PC-3 (cell line): ENCODE results near the gene WWC2. TPM values are rescaled to one million over a fixed set of nuclear protein-coding genes. Genes with fewer than 3 reads are reported as not detected.

Experiments used
- ATAC-seq: fragments of 200-7000 bp; cut with Tn5 transposase; 2 replicates; pipeline ENCODE4 v1.9.1; 2020; ENCODE audit warnings: mild to moderate bottlenecking, moderate library complexity
- BruUV-seq: library from RNA; stranded (reverse); fragments of 400-500 nt; replicated peaks from 2 replicates; lab custom pipeline; 2021; lab: Mats Ljungman, UMichigan
- CTCF ChIA-PET: fragments of 300-600 bp; sonication (Branson Sonifier 250); formaldehyde crosslinking; loops from one replicate; lab custom pipeline; 2022; ENCODE audit warnings: antibody characterized with exemption; lab: Charles Lee
- POLR2A ChIA-PET: fragments of 300-600 bp; sonication (Branson Sonifier 250); formaldehyde crosslinking; loops from one replicate; lab custom pipeline; 2022; ENCODE audit warnings: antibody characterized with exemption; ENCODE audit not compliant: unreplicated experiment; lab: Charles Lee
- DNase-seq: peaks from one replicate; pipeline ENCODE4 v3.0.0-alpha.2; 2015
- H2AFZ ChIP-seq: fragments of 300-600 bp; sonication (generic); 2 replicates; pipeline ENCODE4 v1.6.0; 2016; ENCODE audit warnings: antibody characterized with exemption, low read length
- H3F3A ChIP-seq: fragments of 300-600 bp; sonication (generic); one replicate; pipeline ENCODE4 v1.6.0; 2017; ENCODE audit warnings: antibody characterized with exemption, low read length, control low read depth, mild to moderate bottlenecking; ENCODE audit not compliant: unreplicated experiment
- H3K27ac ChIP-seq: fragments of 300-600 bp; sonication (generic); 2 replicates; pipeline ENCODE4 v1.5.1; 2016; ENCODE audit warnings: mild to moderate bottlenecking, low read length
- H3K27me3 ChIP-seq: fragments of 300-600 bp; sonication (generic); 2 replicates; pipeline ENCODE4 v1.6.1; 2016; ENCODE audit warnings: low read length, mixed read lengths
- H3K36me3 ChIP-seq: fragments of 300-600 bp; sonication (generic); 2 replicates; pipeline ENCODE4 v1.6.1; 2016; ENCODE audit warnings: low read depth, mixed run types, low read length, mixed read lengths
- H3K4me1 ChIP-seq: fragments of 300-600 bp; sonication (generic); 2 replicates; pipeline ENCODE4 v1.5.1; 2016; ENCODE audit warnings: low read length; ENCODE audit not compliant: insufficient read depth
- H3K4me2 ChIP-seq: fragments of 300-600 bp; sonication (generic); 2 replicates; pipeline ENCODE4 v1.6.0; 2016; ENCODE audit warnings: low read length
- H3K4me3 ChIP-seq: fragments of 300-600 bp; sonication (generic); 2 replicates; pipeline ENCODE4 v1.5.1; 2016; ENCODE audit warnings: mild to moderate bottlenecking, low read length, mixed read lengths
- H3K79me2 ChIP-seq: fragments of 300-600 bp; sonication (generic); 2 replicates; pipeline ENCODE4 v1.6.1; 2017; ENCODE audit warnings: low read length, mixed read lengths
- H3K9ac ChIP-seq: fragments of 300-600 bp; sonication (generic); 2 replicates; pipeline ENCODE4 v1.6.0; 2016; ENCODE audit warnings: mild to moderate bottlenecking, low read length
- H3K9me2 ChIP-seq: fragments of 300-600 bp; sonication (generic); replicated peaks from 2 replicates; pipeline ENCODE4 v1.6.1; 2016; ENCODE audit warnings: mixed run types, low read length, mixed read lengths
- H3K9me3 ChIP-seq: fragments of 300-600 bp; sonication (generic); 2 replicates; pipeline ENCODE4 v1.6.1; 2016; ENCODE audit warnings: low read length, mixed read lengths
- H4K20me1 ChIP-seq: fragments of 300-600 bp; sonication (generic); 2 replicates; pipeline ENCODE4 v1.6.1; 2016; ENCODE audit warnings: low read length, mixed read lengths
- CTCF ChIP-seq: fragments of 300-600 bp; sonication (generic); conservative IDR thresholded peaks from 2 replicates; pipeline ENCODE4 v1.5.1; 2017; ENCODE audit warnings: antibody characterized with exemption, low read depth, mild to moderate bottlenecking, low read length
- EZH2 ChIP-seq: fragments of 300-600 bp; sonication (generic); IDR thresholded peaks from one replicate; pipeline ENCODE4 v1.6.1; 2017; ENCODE audit warnings: antibody characterized with exemption, mild to moderate bottlenecking, low read length; ENCODE audit not compliant: unreplicated experiment
- EZH2phosphoT487 ChIP-seq: fragments of 300-600 bp; sonication (generic); IDR thresholded peaks from 2 replicates; pipeline ENCODE4 v1.6.1; 2018; ENCODE audit warnings: mild to moderate bottlenecking, antibody characterized with exemption, low read length, borderline replicate concordance
- intact Hi-C: fragments of 100-400 bp; cut with micrococcal nuclease; formaldehyde crosslinking; loops from 2 replicates; pipeline ENCODE4 v1.9.0; 2023
- total RNA-seq: library from RNA; depleted of rRNA; stranded (reverse); fragments of >200 nt; gene quantifications from 2 replicates; pipeline ENCODE4 v1.2.3, GENCODE V29; 2014

The WWC2 gene
- total RNA-seq, 1 experiment from 2014 or later: 15.8 TPM

- ChIA-PET CTCF (no interaction called here), POLR2A (interaction anchor here (0.6 kb wide), 1 partner anchor 57 kb away, joined by 7 read pairs; no protein-coding TSS in a partner anchor)
- Histone ChIP-seq H3K79me2 (peaks cover 56% of the 10 kb centered on the region), H3K4me1 (peaks cover 53% of the 10 kb centered on the region), H2AFZ (peak overlapping the region; percentile 26; the same call in 1 of the 2 replicates), H3K4me2 (peak overlapping the region; percentile 70), H3K36me3 (no peaks in the 10 kb centered on the region), H3K4me3 (0 out of 2 replicates have a peak overlapping the region, but pooled peaks have one; percentile 31), H3K9me3 (no peaks in the 10 kb centered on the region), H4K20me1 (peaks cover 5% of the 10 kb centered on the region; the same call in 1 of the 2 replicates), H3K27me3 (no peaks in the 10 kb centered on the region), H3F3A (peaks cover 2% of the 10 kb centered on the region), H3K9me2 (no peaks in the 10 kb centered on the region), H3K9ac (no peak overlapping the region), H3K27ac (no peak overlapping the region)
- no TSS peak for BruUV-seq
- DNase-seq (peak; percentile 69), ATAC-seq (peak; percentile 26)
- TF ChIP-seq CTCF (no peak), EZH2phosphoT487 (no peak), EZH2 (no peak)
- intact Hi-C loops: no loop called here
These were observed 76.7 kb downstream of the WWC2 start for GRCh38 chr4:183175631-183176232.

- no peaks in the 10 kb centered on the region for H3K27me3 ChIP-seq
- POLR2A ChIA-PET: no interaction called here
- ATAC-seq (peak; percentile 79), DNase-seq (peak; percentile 66)
- BruUV-seq: no TSS peak
- CTCF ChIA-PET: no interaction called here
- H3K4me3 ChIP-seq: no peak overlapping the region
- H2AFZ ChIP-seq: no peak overlapping the region
- H3K9me2 ChIP-seq: no peaks in the 10 kb centered on the region
- peaks cover 42% of the 10 kb centered on the region for H3K4me1 ChIP-seq
- intact Hi-C loops: no loop called here
- H3F3A ChIP-seq: peaks cover 2% of the 10 kb centered on the region
- H3K27ac ChIP-seq: peak overlapping the region; percentile 28; the same call in 1 of the 2 replicates
- no peaks in the 10 kb centered on the region for H3K9me3 ChIP-seq
- peak overlapping the region; percentile 56; the same call in 1 of the 2 replicates for H3K4me2 ChIP-seq
- peaks cover 5% of the 10 kb centered on the region; the same call in 1 of the 2 replicates for H4K20me1 ChIP-seq
- H3K9ac ChIP-seq: no peak overlapping the region
- peaks cover 59% of the 10 kb centered on the region for H3K79me2 ChIP-seq
- no peak for TF ChIP-seq CTCF
- no peak for TF ChIP-seq EZH2
- no peak for TF ChIP-seq EZH2phosphoT487
- no peaks in the 10 kb centered on the region for H3K36me3 ChIP-seq
These were observed 77.9 kb downstream of the WWC2 start for GRCh38 chr4:183177001-183177400.

- H2AFZ ChIP-seq: no peak overlapping the region
- no peak overlapping the region for H3K4me2 ChIP-seq
- H3K36me3 ChIP-seq: no peaks in the 10 kb centered on the region
- no peak overlapping the region for H3K27ac ChIP-seq
- no TSS peak for BruUV-seq
- no peak overlapping the region for H3K9ac ChIP-seq
- CTCF ChIA-PET: no interaction called here
- H3F3A ChIP-seq: peaks cover 2% of the 10 kb centered on the region
- peaks cover 5% of the 10 kb centered on the region; the same call in 1 of the 2 replicates for H4K20me1 ChIP-seq
- ATAC-seq (no peak), DNase-seq (no peak)
- no peaks in the 10 kb centered on the region for H3K27me3 ChIP-seq
- H3K4me3 ChIP-seq: no peak overlapping the region
- intact Hi-C loops: no loop called here
- H3K9me3 ChIP-seq: no peaks in the 10 kb centered on the region
- POLR2A ChIA-PET: no interaction called here
- TF ChIP-seq CTCF: no peak
- TF ChIP-seq EZH2: no peak
- no peak for TF ChIP-seq EZH2phosphoT487
- peaks cover 33% of the 10 kb centered on the region for H3K4me1 ChIP-seq
- no peaks in the 10 kb centered on the region for H3K9me2 ChIP-seq
- peaks cover 51% of the 10 kb centered on the region for H3K79me2 ChIP-seq
These were observed 79.1 kb downstream of the WWC2 start for GRCh38 chr4:183178201-183178600.
